ENCODE results near the gene PWWP2A.

GRCh38 chr5:160134332-160134731, 15.1 kb upstream of the PWWP2A start:
- no peak for TF ChIP-seq CTCF (IDR thresholded peaks at IDR 0.05)
- no peak for TF ChIP-seq POLR2A (IDR thresholded peaks at IDR 0.05)

Measured in heart left ventricle (tissue), 13 donors.